Measurements from ENCODE around the gene SLC45A2.
"Not testable (repeated sequence)": the region's sequence is repeated elsewhere in the genome, so short reads cannot be mapped to it uniquely, and the experiment has no call there.

Gene SLC45A2

GRCh38 chr5:33906248-33906647 is 78.2 kb downstream of the SLC45A2 start:
- not testable (repeated sequence) for DNase-seq

- DNase-seq, result no peak
Observed at GRCh38 chr5:33905381-33905780, 79.1 kb downstream of the SLC45A2 start.

GRCh38 chr5:33903118-33903517 is 81.4 kb downstream of the SLC45A2 start:
- no peak for DNase-seq

- no peak for DNase-seq
Observed at GRCh38 chr5:33901156-33901555, 83.3 kb downstream of the SLC45A2 start.

Measured in GOT3 (cell line).